Ovary (tissue), 9 donors: Measurements from ENCODE around the gene GUCA1A. TPM values are rescaled to one million over a fixed set of nuclear protein-coding genes. Genes with fewer than 3 reads are reported as not detected.
"Not testable (repeated sequence)": the region's sequence is repeated elsewhere in the genome, so short reads cannot be mapped to it uniquely, and the experiment has no call there.

Experiments
- DNase-seq, 5 donors: peaks; one replicate each; pipeline ENCODE4 v3.0.0-alpha.2; 2019 to 2020
- H3K27ac ChIP-seq, 2 donors: fragments of 200-600 bp; one replicate each; pipeline versions ENCODE4 v1.5.1 to v1.8.0; 2019 to 2022
- H3K27me3 ChIP-seq: fragments of 200-600 bp; one replicate; pipeline ENCODE4 v1.8.0; 2022
- H3K36me3 ChIP-seq: fragments of 200-600 bp; sonication (generic); one replicate; pipeline ENCODE4 v1.5.1; 2019
- H3K4me1 ChIP-seq: one replicate; pipeline ENCODE4 v1.8.1; 2013; ENCODE audit warnings: mild to moderate bottlenecking, moderate library complexity; ENCODE audit not compliant: insufficient read depth
- H3K4me3 ChIP-seq: fragments of 200-600 bp; sonication (generic); one replicate; pipeline ENCODE4 v1.5.1; 2017
- H3K9me3 ChIP-seq, 2 donors: fragments of 200-600 bp in 1 of 2; sonication (generic) in 1 of 2; one replicate each; pipeline versions ENCODE4 v1.5.1 to v1.8.1; 2013 to 2019; ENCODE audit warnings: mild to moderate bottlenecking in 1 of 2, moderate library complexity in 1 of 2
- CTCF ChIP-seq, 3 donors: fragments of 450-650 bp in 2 of 3; fragments of 200-600 bp in 1 of 3; IDR thresholded peaks; one replicate each; pipeline versions ENCODE4 v1.5.1 to v1.8.0; 2016 to 2022; ENCODE audit warnings: antibody characterized with exemption in 3 of 3, mild to moderate bottlenecking in 1 of 3
- EP300 ChIP-seq: sonication (generic); formaldehyde crosslinking; IDR thresholded peaks from one replicate; pipeline ENCODE4 v1.6.1; 2017; ENCODE audit warnings: antibody characterized with exemption
- POLR2A ChIP-seq: fragments of 450-650 bp; IDR thresholded peaks from one replicate; pipeline ENCODE4 v1.6.1; 2017; ENCODE audit warnings: antibody characterized with exemption, mild to moderate bottlenecking, moderate library complexity
- WGBS, 3 donors: extraction: QIAGEN DNeasy Blood & Tissue Kit in 1 of 3; methylation state at CpG; one replicate each; pipeline versions ENCODE4 v1.1.5 to v1.1.7; 2013 to 2017; 5-methylcytosine and 5-hydroxymethylcytosine counted together
- intact Hi-C, 4 donors: fragments of 100-400 bp; cut with DNase I; formaldehyde crosslinking; loops; one replicate each; pipeline versions ENCODE4 v1.11.0 to v1.15.1; 2022 to 2023
- polyA plus RNA-seq, 2 donors: library from polyadenylated mRNA; stranded (reverse); fragments of 200-250 nt in 1 of 2; fragments of 350-450 nt in 1 of 2; fragmentation: Illumina TruSeq in 1 of 2; extraction: RNeasy Lipid Tissue Mini Kit (QIAGEN cat#74804) in 1 of 2; gene quantifications; one replicate each; pipeline ENCODE4 v1.2.3, GENCODE V29; 2013 to 2014
- total RNA-seq, 7 donors: library from RNA; depleted of rRNA in 2 of 7; stranded (reverse); fragments of >200 nt in 2 of 7; fragmentation: NEBNext Ultra II Directional in 3 of 7; extraction: Animal tissue kit (Norgen Biotek cat#: 25700) in 3 of 7; gene quantifications; one replicate each; pipeline versions ENCODE4 v1.1.0 to v1.2.4, GENCODE V29; 2016 to 2023
- donor health status: DM: no; HTN: no; CAD: no; lungs with moderate emphysema.
- donor health status: DM: no; HTN: no; CAD: no.
- donor health status: Bipolar disorder and iron deficiency.
- donor health status: DM: yes; HTN: yes; CAD: no.
- donor health status: DM: no; HTN: no; CAD: no.
- donor health status: DM: yes; HTN: yes; CAD: no.

Gene GUCA1A
- total and polyA plus RNA-seq, 9 donors, result 0.06 TPM; not detected in 8

- H3K4me1 ChIP-seq, result no peaks in the 10 kb centered on the region
- no peak overlapping the region for H3K27ac ChIP-seq
- TF ChIP-seq POLR2A (no peak), CTCF (IDR thresholded peaks at IDR 0.05) (no peak), EP300 (no peak)
- no peak for DNase-seq
- no peaks in the 10 kb centered on the region for H3K9me3 ChIP-seq
- no peaks in the 10 kb centered on the region for H3K36me3 ChIP-seq
- no peaks in the 10 kb centered on the region for H3K27me3 ChIP-seq
- intact Hi-C loops, result no loop called here
- 4 to 8% (median 6%) methylated on average over 1 of the region's 1 CpG for WGBS, 3 donors
- H3K4me3 ChIP-seq, result no peak overlapping the region
Measured at GRCh38 chr6:42200035-42200434, 26.9 kb downstream of the GUCA1A start.

GRCh38 chr6:42201382-42201781 is 28.2 kb downstream of the GUCA1A start:
- H3K27ac ChIP-seq, result no peak overlapping the region
- intact Hi-C loops, result no loop called here
- H3K36me3 ChIP-seq, result no peaks in the 10 kb centered on the region
- H3K9me3 ChIP-seq, result no peaks in the 10 kb centered on the region
- no peak for DNase-seq
- no peak for TF ChIP-seq POLR2A
- TF ChIP-seq EP300, result no peak
- no peak for TF ChIP-seq CTCF (IDR thresholded peaks at IDR 0.05)
- WGBS, 3 donors, result 52 to 53% (median 52%) methylated on average over 3 of the region's 3 CpGs
- H3K27me3 ChIP-seq, result no peaks in the 10 kb centered on the region
- no peaks in the 10 kb centered on the region for H3K4me1 ChIP-seq
- H3K4me3 ChIP-seq, result no peak overlapping the region

GRCh38 chr6:42202131-42202915 is 29.2 kb downstream of the GUCA1A start:
- H3K9me3 ChIP-seq, intact Hi-C loops, DNase-seq, H3K36me3 ChIP-seq, H3K27me3 ChIP-seq, H3K4me1 ChIP-seq, H3K27ac ChIP-seq, H3K4me3 ChIP-seq: not testable (repeated sequence)
- WGBS, 3 donors, result 79 to 88% (median 88%) methylated on average over 13 of the region's 13 CpGs

GRCh38 chr6:42203183-42203582 is 30.0 kb downstream of the GUCA1A start:
- Histone ChIP-seq H3K4me3 (no peak overlapping the region), H3K27ac (no peak overlapping the region), H3K27me3 (no peaks in the 10 kb centered on the region), H3K36me3 (no peaks in the 10 kb centered on the region), H3K9me3 (no peaks in the 10 kb centered on the region), H3K4me1 (no peaks in the 10 kb centered on the region)
- intact Hi-C loops, result no loop called here
- no peak for DNase-seq
- TF ChIP-seq EP300 (no peak), CTCF (IDR thresholded peaks at IDR 0.05) (no peak), POLR2A (no peak)
- WGBS, 3 donors, result 90 to 96% (median 94%) methylated on average over 3 of the region's 3 CpGs

- no peaks in the 10 kb centered on the region for H3K4me1 ChIP-seq
- 92 to 95% (median 92%) methylated on average over 4 of the region's 4 CpGs for WGBS, 3 donors
- no peaks in the 10 kb centered on the region for H3K36me3 ChIP-seq
- no peak overlapping the region for H3K4me3 ChIP-seq
- H3K9me3 ChIP-seq, result no peaks in the 10 kb centered on the region
- H3K27ac ChIP-seq, result no peak overlapping the region
- DNase-seq, result no peak
- no peaks in the 10 kb centered on the region for H3K27me3 ChIP-seq
- no peak for TF ChIP-seq CTCF (IDR thresholded peaks at IDR 0.05)
- no peak for TF ChIP-seq EP300
- no peak for TF ChIP-seq POLR2A
- intact Hi-C loops, result no loop called here
Measured at GRCh38 chr6:42204768-42205282, 31.7 kb downstream of the GUCA1A start.

- H3K27ac ChIP-seq, DNase-seq, H3K4me1 ChIP-seq, H3K27me3 ChIP-seq, H3K9me3 ChIP-seq, intact Hi-C loops, H3K4me3 ChIP-seq, H3K36me3 ChIP-seq: not testable (repeated sequence)
- WGBS, 3 donors, result 76 to 85% (median 84%) methylated on average over 2 of the region's 2 CpGs
Measured at GRCh38 chr6:42207559-42207958, 34.4 kb downstream of the GUCA1A start.
